Superior temporal gyrus (tissue), 1 donor: ENCODE measurements around the gene LGR6.
"Not testable (repeated sequence)": the region's sequence is repeated elsewhere in the genome, so short reads cannot be mapped to it uniquely, and the experiment has no call there.

Experiments used
- DNase-seq: peaks from one replicate; pipeline ENCODE4 v3.0.0-alpha.2; 2016; ENCODE audit errors: extremely low spot score

Gene LGR6

GRCh38 chr1:202193614-202194327, at the start of gene LGR6:
Gene LGR6 (plus strand): TSS chr1:202193799. CDS start chr1:202193990, 191 bp downstream.
- DNase-seq, result no peak

GRCh38 chr1:202144402-202145067, 49.1 kb upstream of the LGR6 start, which contains the start of gene ARL8A:
Gene ARL8A (minus strand): TSS chr1:202144737. CDS start chr1:202144572, 165 bp downstream.
- peak; percentile 58 for DNase-seq

GRCh38 chr1:202145068-202145743, 48.4 kb upstream of the LGR6 start:
- DNase-seq, result no peak

GRCh38 chr1:202145744-202146140, 47.9 kb upstream of the LGR6 start:
- DNase-seq, result not testable (repeated sequence)

GRCh38 chr1:202146279-202146678, 47.3 kb upstream of the LGR6 start:
- no peak for DNase-seq

- DNase-seq, result no peak
Measured at GRCh38 chr1:202146993-202147392, 46.6 kb upstream of the LGR6 start.

- DNase-seq, result no peak
Measured at GRCh38 chr1:202148391-202148790, 45.2 kb upstream of the LGR6 start.

GRCh38 chr1:202149566-202149965, 44.0 kb upstream of the LGR6 start:
- DNase-seq, result no peak

- no peak for DNase-seq
Measured at GRCh38 chr1:202150187-202150586, 43.4 kb upstream of the LGR6 start.

GRCh38 chr1:202150602-202151001, 43.0 kb upstream of the LGR6 start:
- no peak for DNase-seq

- DNase-seq, result no peak
Measured at GRCh38 chr1:202151045-202151444, 42.6 kb upstream of the LGR6 start.

GRCh38 chr1:202152399-202152798, 41.2 kb upstream of the LGR6 start:
- DNase-seq, result no peak

GRCh38 chr1:202153284-202153683, 40.3 kb upstream of the LGR6 start:
- DNase-seq, result no peak

- DNase-seq, result no peak
Measured at GRCh38 chr1:202154148-202154765, 39.3 kb upstream of the LGR6 start.

- DNase-seq, result peak; percentile 73
Measured at GRCh38 chr1:202154766-202155477, 38.7 kb upstream of the LGR6 start.

- DNase-seq, result no peak
Measured at GRCh38 chr1:202155478-202156021, 38.0 kb upstream of the LGR6 start.

- no peak for DNase-seq
Measured at GRCh38 chr1:202156590-202156989, 37.0 kb upstream of the LGR6 start.

GRCh38 chr1:202157945-202158344, 35.7 kb upstream of the LGR6 start:
- DNase-seq, result no peak

- DNase-seq, result no peak
Measured at GRCh38 chr1:202158810-202159533, 34.6 kb upstream of the LGR6 start.

GRCh38 chr1:202159534-202160371, 33.8 kb upstream of the LGR6 start:
- no peak for DNase-seq
